H1 (cell line): Measurements from ENCODE around the gene PIGK. TPM values are rescaled to one million over a fixed set of nuclear protein-coding genes. Genes with fewer than 3 reads are reported as not detected.

Experiments used
- CTCF ChIA-PET: fragments of 300-600 bp; sonication (Branson Sonifier 250); formaldehyde crosslinking; loops from one replicate; lab custom pipeline; 2021; ENCODE audit not compliant: partially characterized antibody; lab: Charles Lee
- POLR2A ChIA-PET: fragments of 300-600 bp; sonication (Branson Sonifier 250); formaldehyde crosslinking; loops from one replicate; lab custom pipeline; 2021; ENCODE audit warnings: inconsistent platforms; ENCODE audit not compliant: partially characterized antibody; lab: Charles Lee
- DNase-seq, 2 experiments: peaks; one replicate each; pipeline versions ENCODE4 v3.0.0 to v3.0.0-alpha.2; 2010 to 2022; ENCODE audit warnings: low spot score in 2 of 2, low read depth in 1 of 2, mixed read lengths in 1 of 2
- FAIRE-seq: peaks from 2 replicates; lab custom pipeline; 2011; peaks lifted over from hg19 to GRCh38; lab: Jason Lieb, UNC
- H2AFZ ChIP-seq: 2 replicates; pipeline ENCODE4 v1.8.1; 2012; ENCODE audit warnings: low read length, inconsistent platforms
- H2AK5ac ChIP-seq: 2 replicates; pipeline ENCODE4 v1.6.1; 2013; ENCODE audit warnings: low read depth, low read length
- H2BK120ac ChIP-seq: replicated peaks from 2 replicates; pipeline ENCODE3; 2013; ENCODE audit warnings: low read depth, low read length, inconsistent platforms
- H2BK12ac ChIP-seq: 2 replicates; pipeline ENCODE4 v1.6.1; 2013; ENCODE audit warnings: low read depth, low read length
- H2BK15ac ChIP-seq: 2 replicates; pipeline ENCODE4 v1.6.1; 2013; ENCODE audit warnings: low read length
- H2BK20ac ChIP-seq: 2 replicates; pipeline ENCODE4 v1.6.1; 2013; ENCODE audit warnings: low read length
- H2BK5ac ChIP-seq: 2 replicates; pipeline ENCODE4 v1.6.1; 2013; ENCODE audit warnings: low read depth, low read length
- H3K14ac ChIP-seq: 2 replicates; pipeline ENCODE4 v1.6.1; 2013; ENCODE audit warnings: inconsistent platforms; ENCODE audit not compliant: insufficient read length
- H3K18ac ChIP-seq: 2 replicates; pipeline ENCODE4 v1.6.1; 2013; ENCODE audit warnings: low read length; ENCODE audit errors: extremely low read depth
- H3K23ac ChIP-seq: 2 replicates; pipeline ENCODE4 v1.6.1; 2013; ENCODE audit warnings: inconsistent platforms; ENCODE audit not compliant: insufficient read length
- H3K23me2 ChIP-seq: 2 replicates; pipeline ENCODE4 v1.6.1; 2013; ENCODE audit warnings: low read depth, low read length
- H3K27ac ChIP-seq: 2 replicates; pipeline ENCODE4 v1.6.1; 2011; ENCODE audit warnings: low read depth, low read length, inconsistent platforms
- H3K27me3 ChIP-seq, 4 experiments: replicated peaks in 1 of 4; 1 replicate in 1 of 4; 2 replicates in 3 of 4; pipeline versions ENCODE4 v1.6.1 to v1.8.1; 2011 to 2013; ENCODE audit warnings: low read length in 3 of 4, mild to moderate bottlenecking in 3 of 4, inconsistent platforms in 2 of 4, mixed read lengths in 2 of 4, moderate library complexity in 1 of 4; ENCODE audit not compliant: control insufficient read depth in 3 of 4, insufficient read depth in 3 of 4; ENCODE audit errors: extremely low read depth in 1 of 4
- H3K36me3 ChIP-seq, 4 experiments: 2 replicates each; pipeline versions ENCODE4 v1.6.1 to v1.8.1; 2011 to 2013; ENCODE audit warnings: mild to moderate bottlenecking in 4 of 4, low read length in 3 of 4, moderate library complexity in 2 of 4, control low read depth in 1 of 4, inconsistent platforms in 1 of 4; ENCODE audit not compliant: insufficient read depth in 4 of 4, control insufficient read depth in 2 of 4
- H3K4ac ChIP-seq: replicated peaks from 2 replicates; pipeline ENCODE3; 2013; ENCODE audit warnings: low read length, low read depth, mixed read lengths, inconsistent platforms; ENCODE audit not compliant: insufficient read length
- H3K4me1 ChIP-seq, 4 experiments: replicated peaks in 1 of 4; 1 replicate in 1 of 4; 2 replicates in 3 of 4; pipeline versions ENCODE4 v1.6.1 to v1.8.1; 2011 to 2013; ENCODE audit warnings: low read length in 3 of 4, inconsistent platforms in 2 of 4, mixed read lengths in 1 of 4; ENCODE audit not compliant: insufficient read depth in 4 of 4, control insufficient read depth in 3 of 4
- H3K4me2 ChIP-seq, 2 experiments: 2 replicates each; pipeline versions ENCODE4 v1.6.1 to v1.8.1; 2011 to 2013; ENCODE audit warnings: low read depth in 2 of 2, low read length in 2 of 2, control low read depth in 1 of 2, inconsistent platforms in 1 of 2, mild to moderate bottlenecking in 1 of 2; ENCODE audit not compliant: insufficient read depth in 1 of 2
- H3K4me3 ChIP-seq, 4 experiments: fragments of 200-600, 300-600 bp in 1 of 4; sonication (generic), shearing (Covaris generic), sonication (Bioruptor Twin) in 1 of 4; 2 replicates each; pipeline versions ENCODE4 v1.5.1 to v1.8.1; 2011 to 2016; ENCODE audit warnings: low read length in 4 of 4, low read depth in 3 of 4, control low read depth in 2 of 4, inconsistent platforms in 2 of 4, mild to moderate bottlenecking in 2 of 4, mixed read lengths in 1 of 4, moderate library complexity in 1 of 4; ENCODE audit not compliant: insufficient read depth in 2 of 4; ENCODE audit errors: extremely low read depth in 1 of 4
- H3K56ac ChIP-seq: replicated peaks from 2 replicates; pipeline ENCODE3; 2013; ENCODE audit warnings: low read depth, mild to moderate bottlenecking, mixed read lengths, low read length, inconsistent platforms; ENCODE audit not compliant: insufficient read length
- H3K79me1 ChIP-seq: 2 replicates; pipeline ENCODE4 v1.6.1; 2013; ENCODE audit warnings: low read depth, low read length, control low read depth
- H3K79me2 ChIP-seq, 2 experiments: 2 replicates each; pipeline versions ENCODE4 v1.6.1 to v1.8.1; 2012 to 2013; ENCODE audit warnings: low read length in 2 of 2, mild to moderate bottlenecking in 2 of 2, inconsistent platforms in 1 of 2; ENCODE audit not compliant: insufficient read depth in 2 of 2, control insufficient read depth in 1 of 2
- H3K9ac ChIP-seq, 4 experiments: replicated peaks in 1 of 4; 1 replicate in 1 of 4; 2 replicates in 3 of 4; pipeline versions ENCODE4 v1.6.1 to v1.8.1; 2011 to 2013; ENCODE audit warnings: low read depth in 3 of 4, low read length in 3 of 4, control low read depth in 2 of 4, mild to moderate bottlenecking in 2 of 4, moderate library complexity in 2 of 4, inconsistent platforms in 1 of 4; ENCODE audit errors: extremely low read depth in 1 of 4
- H3K9me3 ChIP-seq, 2 experiments: 2 replicates each; pipeline versions ENCODE4 v1.6.1 to v1.8.1; 2012 to 2013; ENCODE audit warnings: mild to moderate bottlenecking in 2 of 2, moderate library complexity in 2 of 2, control low read depth in 1 of 2, inconsistent platforms in 1 of 2, low read depth in 1 of 2, low read length in 1 of 2, mixed read lengths in 1 of 2; ENCODE audit not compliant: insufficient read depth in 2 of 2
- H4K20me1 ChIP-seq, 2 experiments: replicated peaks in 1 of 2; 2 replicates each; pipeline versions ENCODE3 to v1.8.1; 2011 to 2013; ENCODE audit warnings: inconsistent platforms in 2 of 2, low read length in 2 of 2, mild to moderate bottlenecking in 1 of 2; ENCODE audit not compliant: insufficient read depth in 2 of 2, control insufficient read depth in 1 of 2
- H4K5ac ChIP-seq: 2 replicates; pipeline ENCODE4 v1.6.1; 2013; ENCODE audit warnings: low read length, low read depth, mixed read lengths, inconsistent platforms; ENCODE audit not compliant: insufficient read length
- H4K8ac ChIP-seq: 2 replicates; pipeline ENCODE4 v1.8.0; 2013; ENCODE audit warnings: mild to moderate bottlenecking, moderate library complexity, low read length, inconsistent platforms; ENCODE audit not compliant: insufficient read depth; ENCODE audit errors: extremely low read depth
- H4K91ac ChIP-seq: replicated peaks from 2 replicates; pipeline ENCODE3; 2013; ENCODE audit warnings: low read length, mixed read lengths, inconsistent platforms; ENCODE audit not compliant: insufficient read length
- BACH1 ChIP-seq: IDR thresholded peaks from 2 replicates; pipeline ENCODE4 v1.6.1; 2012; ENCODE audit warnings: low read length, improper control_type of control experiment
- CHD1 ChIP-seq: IDR thresholded peaks from 2 replicates; pipeline ENCODE4 v1.6.1; 2012; ENCODE audit warnings: low read depth, low read length, improper control_type of control experiment
- CTBP2 ChIP-seq: IDR thresholded peaks from 2 replicates; pipeline ENCODE4 v1.7.0; 2011; ENCODE audit warnings: borderline replicate concordance, mild to moderate bottlenecking, moderate library complexity, mixed read lengths, low read length; ENCODE audit not compliant: insufficient read depth, insufficient read length
- E2F6 ChIP-seq: IDR thresholded peaks from 2 replicates; pipeline ENCODE4 v1.6.1; 2012; ENCODE audit warnings: inconsistent platforms
- GABPA ChIP-seq: IDR thresholded peaks from 2 replicates; pipeline ENCODE4 v1.6.1; 2011; ENCODE audit warnings: mild to moderate bottlenecking, low read length, moderate library complexity, borderline replicate concordance; ENCODE audit not compliant: insufficient read depth
- KDM1A ChIP-seq: fragments of 200-600, 300-600 bp; sonication (generic); IDR thresholded peaks from 2 replicates; pipeline ENCODE4 v1.7.1; 2016; ENCODE audit warnings: mild to moderate bottlenecking, low read length, borderline replicate concordance
- RXRA ChIP-seq: IDR thresholded peaks from 2 replicates; pipeline ENCODE4 v1.6.1; 2011; ENCODE audit warnings: low read depth, mild to moderate bottlenecking, low read length, moderate library complexity; ENCODE audit not compliant: insufficient read depth
- SIRT6 ChIP-seq: IDR thresholded peaks from one replicate; pipeline ENCODE4 v1.7.1; 2012; ENCODE audit warnings: low read length, inconsistent platforms
- SIX5 ChIP-seq: IDR thresholded peaks from 2 replicates; pipeline ENCODE4 v1.6.1; 2011; ENCODE audit warnings: mild to moderate bottlenecking, low read depth, low read length
- SP1 ChIP-seq: IDR thresholded peaks from 2 replicates; pipeline ENCODE4 v1.6.1; 2011; ENCODE audit warnings: low read depth, low read length
- polyA plus RNA-seq, 7 experiments: library from polyadenylated mRNA; depleted of rRNA in 3 of 7; stranded (reverse) in 5 of 7; unstranded in 2 of 7; fragments of >200 nt in 5 of 7; fragments of 200-250 nt in 2 of 7; gene quantifications; 1 replicate in 5 of 7; 2 replicates in 1 of 7; 4 replicates in 1 of 7; pipeline versions ENCODE4 v1.2.1 to v1.2.3, GENCODE V29; 2011 to 2013; ENCODE audit warnings: missing spikeins in 2 of 7, mixed read lengths in 2 of 7
- total RNA-seq: library from RNA; stranded (reverse); fragmentation: NEBNext Ultra II Directional; extraction: Animal tissue kit (Norgen Biotek cat#: 25700); gene quantifications from 2 replicates; pipeline ENCODE4 v1.2.1, GENCODE V29; 2021
- TF ChIP-seq, protein P1 (sequence below): IDR thresholded peaks from 2 replicates; pipeline ENCODE4 v1.6.1; 2012; ENCODE audit warnings: low read length, inconsistent platforms

The PIGK gene
- total and polyA plus RNA-seq, 2 of the 8 experiments (the other 6 are each of a cell fraction or from before 2014, with no cell fraction given): 5.6 to 23.2 TPM

- TF ChIP-seq CHD1: no peak
Observed at GRCh38 chr1:77197351-77197750, 21.9 kb downstream of the PIGK start (continued).

- CTCF ChIA-PET: no interaction called here
- Histone ChIP-seq H3K14ac (no peak overlapping the region), H2BK15ac (no peak overlapping the region), H4K8ac (no peak overlapping the region), H3K9ac (no peak overlapping the region), H2AK5ac (no peak overlapping the region), H3K4me2 (no peak overlapping the region), H2BK5ac (no peak overlapping the region), H3K9me3 (no peaks in the 10 kb centered on the region), H2BK120ac (no peak overlapping the region), H2AFZ (no peak overlapping the region), H3K27me3 (no peaks in the 10 kb centered on the region), H3K79me2 (no peaks in the 10 kb centered on the region), H3K18ac (no peak overlapping the region), H3K27ac (no peak overlapping the region), H3K4me1 (no peaks in the 10 kb centered on the region), H4K91ac (no peak overlapping the region), H3K23ac (no peak overlapping the region), H4K5ac (no peak overlapping the region), H2BK12ac (no peak overlapping the region), H3K4ac (no peak overlapping the region), H3K4me3 (no peak overlapping the region), H3K56ac (no peak overlapping the region), H3K79me1 (peaks cover 2% of the 10 kb centered on the region; the same call in 1 of the 2 replicates), H4K20me1 (no peaks in the 10 kb centered on the region), H3K23me2 (no peaks in the 10 kb centered on the region; the same call in 1 of the 2 replicates), H2BK20ac (no peak overlapping the region), H3K36me3 (peaks cover 0 to 3% (median 0%) of the 10 kb centered on the region in 4 experiments; a peak in 1 of 8 replicates)
- no peak for DNase-seq
- POLR2A ChIA-PET: no interaction called here
- no peak for FAIRE-seq
- TF ChIP-seq E2F6: no peak
- TF ChIP-seq RXRA: no peak
- TF ChIP-seq GABPA: no peak
- TF ChIP-seq CTBP2: no peak
- no peak for TF ChIP-seq SIRT6
- no peak for TF ChIP-seq BACH1
- TF ChIP-seq, protein P1, sequence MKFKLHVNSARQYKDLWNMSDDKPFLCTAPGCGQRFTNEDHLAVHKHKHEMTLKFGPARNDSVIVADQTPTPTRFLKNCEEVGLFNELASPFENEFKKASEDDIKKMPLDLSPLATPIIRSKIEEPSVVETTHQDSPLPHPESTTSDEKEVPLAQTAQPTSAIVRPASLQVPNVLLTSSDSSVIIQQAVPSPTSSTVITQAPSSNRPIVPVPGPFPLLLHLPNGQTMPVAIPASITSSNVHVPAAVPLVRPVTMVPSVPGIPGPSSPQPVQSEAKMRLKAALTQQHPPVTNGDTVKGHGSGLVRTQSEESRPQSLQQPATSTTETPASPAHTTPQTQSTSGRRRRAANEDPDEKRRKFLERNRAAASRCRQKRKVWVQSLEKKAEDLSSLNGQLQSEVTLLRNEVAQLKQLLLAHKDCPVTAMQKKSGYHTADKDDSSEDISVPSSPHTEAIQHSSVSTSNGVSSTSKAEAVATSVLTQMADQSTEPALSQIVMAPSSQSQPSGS: no peak
- TF ChIP-seq KDM1A: no peak
- TF ChIP-seq SIX5: no peak
- TF ChIP-seq SP1: no peak
Observed at GRCh38 chr1:77193951-77194350, 25.3 kb downstream of the PIGK start.
